ENCODE results near the gene CTU2. TPM values are rescaled to one million over a fixed set of nuclear protein-coding genes. Genes with fewer than 3 reads are reported as not detected.

CTU2 gene
- total and polyA plus RNA-seq, 2 of the 8 experiments (the other 6 are each of a cell fraction or from before 2014, with no cell fraction given): 32.7 to 42.9 TPM

GRCh38 chr16:88703486-88704309 lies 2.6 kb upstream of the CTU2 start:
- H3K4ac ChIP-seq (replicated peaks; ENCODE audit: insufficient read length, low read depth, low read length): no peak overlapping the region
- H2BK12ac ChIP-seq (ENCODE audit: low read depth, low read length): no peak overlapping the region
- no peak overlapping the region; a peak in 1 of 4 replicates for H3K4me2 ChIP-seq (ENCODE audit: insufficient read depth in 1 of 2, low read depth in 2 of 2, low read length in 2 of 2)
- no peak overlapping the region for H2BK120ac ChIP-seq (replicated peaks; ENCODE audit: low read depth, low read length)
- peaks cover 1 to 4% of the 10 kb centered on the region in 2 experiments for H4K20me1 ChIP-seq (replicated peaks in 1 of 2; ENCODE audit: control insufficient read depth in 1 of 2, insufficient read depth in 2 of 2, low read length in 2 of 2)
- H3K9ac ChIP-seq (replicated peaks in 1 of 4; ENCODE audit: extremely low read depth in 1 of 4, low read depth in 3 of 4, low read length in 3 of 4): no peak overlapping the region
- peaks cover 15% of the 10 kb centered on the region; the same call in 1 of the 2 replicates for H3K23me2 ChIP-seq (ENCODE audit: low read depth, low read length)
- no peak overlapping the region for H3K27ac ChIP-seq (ENCODE audit: low read depth, low read length)
- H3K79me2 ChIP-seq (ENCODE audit: control insufficient read depth in 1 of 2, insufficient read depth in 2 of 2, low read length in 2 of 2): peaks cover 0 to 37% of the 10 kb centered on the region in 2 experiments; a peak in 2 of 4 replicates
- POLR2A ChIA-PET (ENCODE audit: partially characterized antibody): interaction anchor here (0.7 to 1.4 kb wide), 4 partner anchors 9 to 113 kb away, joined by 3 to 4 read pairs (median 3); partner anchors contain the start of gene MVD
- no peak overlapping the region for H3K23ac ChIP-seq (ENCODE audit: insufficient read length)
- WGBS, 2 experiments (ENCODE audit: extremely low coverage in 1 of 2, insufficient coverage in 1 of 2, insufficient read length in 1 of 2, insufficient replicate concordance in 2 of 2, low coverage in 1 of 2, low lambda C conversion rate in 2 of 2, missing lambda C conversion rate in 1 of 2): 89% methylated on average over 19 of the region's 26 CpGs; no CpG with 5 or more reads in 1 of the 2 experiments
- no peak overlapping the region; the same call in 1 of the 2 replicates for H4K8ac ChIP-seq (ENCODE audit: extremely low read depth, insufficient read depth, low read length)
- no peak overlapping the region for H2BK5ac ChIP-seq (ENCODE audit: low read depth, low read length)
- peaks cover 0 to 3% (median 0%) of the 10 kb centered on the region in 4 experiments; a peak in 3 of 8 replicates for H3K36me3 ChIP-seq (ENCODE audit: control insufficient read depth in 2 of 4, insufficient read depth in 4 of 4, low read length in 3 of 4)
- no peak overlapping the region for H4K5ac ChIP-seq (ENCODE audit: insufficient read length, low read depth, low read length)
- no peak overlapping the region for H4K91ac ChIP-seq (replicated peaks; ENCODE audit: insufficient read length, low read length)
- H3K18ac ChIP-seq (ENCODE audit: extremely low read depth, low read length): no peak overlapping the region
- peaks cover 14% of the 10 kb centered on the region for H3K79me1 ChIP-seq (ENCODE audit: low read depth, low read length)
- H2AFZ ChIP-seq (ENCODE audit: low read length): no peak overlapping the region
- H3K4me1 ChIP-seq (replicated peaks in 1 of 4; ENCODE audit: control insufficient read depth in 3 of 4, insufficient read depth in 4 of 4, low read length in 3 of 4): peaks cover 0 to 6% (median 3%) of the 10 kb centered on the region in 4 experiments; a peak in 4 of 7 replicates
- H3K27me3 ChIP-seq (replicated peaks in 1 of 4; ENCODE audit: control insufficient read depth in 3 of 4, extremely low read depth in 1 of 4, insufficient read depth in 3 of 4, low read length in 3 of 4): no peaks in the 10 kb centered on the region
- H2BK20ac ChIP-seq (ENCODE audit: low read length): no peak overlapping the region
- no peak overlapping the region for H2AK5ac ChIP-seq (ENCODE audit: low read depth, low read length)
- H3K14ac ChIP-seq (ENCODE audit: insufficient read length): no peak overlapping the region
- H3K4me3 ChIP-seq (ENCODE audit: extremely low read depth in 1 of 4, insufficient read depth in 2 of 4, low read depth in 3 of 4, low read length in 4 of 4): no peak overlapping the region
- CTCF ChIA-PET (ENCODE audit: partially characterized antibody): interaction anchor here (1.4 to 2.2 kb wide), 5 partner anchors 16 to 59 kb away, joined by 3 to 8 read pairs (median 7); no protein-coding TSS in a partner anchor
- FAIRE-seq (no peak), DNase-seq (ENCODE audit: low read depth in 1 of 2, low spot score in 2 of 2) (no peak)
- H3K9me3 ChIP-seq (ENCODE audit: insufficient read depth in 2 of 2, low read depth in 1 of 2, low read length in 1 of 2): no peaks in the 10 kb centered on the region
- TF ChIP-seq TBP (IDR thresholded peaks at IDR 0.05; ENCODE audit: low read depth, low read length) (no peak), FOSL1 (IDR thresholded peaks at IDR 0.05; ENCODE audit: insufficient read depth, low read depth, low read length) (no peak)
- H2BK15ac ChIP-seq (ENCODE audit: low read length): no peak overlapping the region
- no peak overlapping the region for H3K56ac ChIP-seq (replicated peaks; ENCODE audit: insufficient read length, low read depth, low read length)

Measured in H1 (cell line).